Astrocyte of the spinal cord (primary cell): Measurements from ENCODE around the gene KLF12.

Experiments used
- DNase-seq: peaks from one replicate; pipeline ENCODE4 v3.0.0; 2011; ENCODE audit warnings: low read depth, low spot score
- H3K4me3 ChIP-seq: 2 replicates; pipeline ENCODE4 v1.5.1; 2011; ENCODE audit warnings: low read depth, mild to moderate bottlenecking, low read length, moderate library complexity
- in situ Hi-C: cut with HindIII; loops from 2 replicates; pipeline ENCODE4 v1.10.0; 2017; ENCODE audit warnings: low sequenced_read_pairs
- TF ChIP-seq, protein P1 (sequence below): IDR thresholded peaks from 2 replicates; pipeline ENCODE4 v1.5.1; 2012; ENCODE audit warnings: low read depth, mild to moderate bottlenecking, low read length, inconsistent platforms

Gene KLF12

GRCh38 chr13:74115133-74115532 is 19.1 kb downstream of the KLF12 start:
- TF ChIP-seq, protein P1, sequence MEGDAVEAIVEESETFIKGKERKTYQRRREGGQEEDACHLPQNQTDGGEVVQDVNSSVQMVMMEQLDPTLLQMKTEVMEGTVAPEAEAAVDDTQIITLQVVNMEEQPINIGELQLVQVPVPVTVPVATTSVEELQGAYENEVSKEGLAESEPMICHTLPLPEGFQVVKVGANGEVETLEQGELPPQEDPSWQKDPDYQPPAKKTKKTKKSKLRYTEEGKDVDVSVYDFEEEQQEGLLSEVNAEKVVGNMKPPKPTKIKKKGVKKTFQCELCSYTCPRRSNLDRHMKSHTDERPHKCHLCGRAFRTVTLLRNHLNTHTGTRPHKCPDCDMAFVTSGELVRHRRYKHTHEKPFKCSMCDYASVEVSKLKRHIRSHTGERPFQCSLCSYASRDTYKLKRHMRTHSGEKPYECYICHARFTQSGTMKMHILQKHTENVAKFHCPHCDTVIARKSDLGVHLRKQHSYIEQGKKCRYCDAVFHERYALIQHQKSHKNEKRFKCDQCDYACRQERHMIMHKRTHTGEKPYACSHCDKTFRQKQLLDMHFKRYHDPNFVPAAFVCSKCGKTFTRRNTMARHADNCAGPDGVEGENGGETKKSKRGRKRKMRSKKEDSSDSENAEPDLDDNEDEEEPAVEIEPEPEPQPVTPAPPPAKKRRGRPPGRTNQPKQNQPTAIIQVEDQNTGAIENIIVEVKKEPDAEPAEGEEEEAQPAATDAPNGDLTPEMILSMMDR, result no peak
- peak; percentile 85 for DNase-seq
- H3K4me3 ChIP-seq, result no peak overlapping the region
- in situ Hi-C loops, result no loop called here

DNA sequence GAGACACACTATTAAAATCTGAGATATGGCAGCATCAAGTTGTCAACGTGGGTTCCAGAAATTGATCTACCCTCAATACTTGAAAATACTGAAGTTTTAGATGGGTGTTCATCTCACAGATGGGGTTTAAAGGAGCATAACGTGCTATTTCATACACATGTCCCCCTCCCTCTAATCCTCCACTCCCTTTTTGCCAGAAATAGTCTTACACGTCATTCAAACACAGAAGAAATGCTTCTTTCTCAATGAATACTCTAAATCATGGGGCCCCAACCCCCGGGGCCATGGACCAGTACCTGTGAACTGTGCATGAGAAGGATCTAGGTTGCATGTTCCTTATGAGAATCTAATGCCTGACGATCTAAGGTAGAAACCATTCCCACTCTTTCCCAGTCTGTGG is 19.6 kb downstream of the KLF12 start:
- H3K4me3 ChIP-seq, result no peak overlapping the region
- no peak for DNase-seq
- TF ChIP-seq, protein P1, result no peak
- in situ Hi-C loops, result no loop called here

DNA sequence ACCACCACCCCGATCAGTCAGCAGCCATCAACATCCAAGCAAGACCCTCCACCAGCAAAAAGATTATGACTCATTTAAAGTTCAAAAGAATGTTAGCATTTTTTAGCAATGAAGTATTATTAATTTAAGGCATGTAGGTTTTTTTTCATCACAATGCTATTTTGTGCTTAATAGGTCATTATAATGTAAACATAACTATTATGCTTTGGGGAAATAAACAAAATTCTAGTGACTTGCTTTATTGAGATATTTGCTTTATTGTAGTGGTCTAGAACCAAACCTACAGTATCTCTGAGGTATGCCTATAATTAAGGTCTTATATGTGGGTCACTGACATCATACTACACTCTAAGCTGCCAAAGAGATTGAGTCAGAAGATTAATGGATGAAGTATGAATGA is 20.0 kb downstream of the KLF12 start:
- in situ Hi-C loops, result no loop called here
- TF ChIP-seq, protein P1, result no peak
- no peak overlapping the region for H3K4me3 ChIP-seq
- DNase-seq, result peak; percentile 58

DNA sequence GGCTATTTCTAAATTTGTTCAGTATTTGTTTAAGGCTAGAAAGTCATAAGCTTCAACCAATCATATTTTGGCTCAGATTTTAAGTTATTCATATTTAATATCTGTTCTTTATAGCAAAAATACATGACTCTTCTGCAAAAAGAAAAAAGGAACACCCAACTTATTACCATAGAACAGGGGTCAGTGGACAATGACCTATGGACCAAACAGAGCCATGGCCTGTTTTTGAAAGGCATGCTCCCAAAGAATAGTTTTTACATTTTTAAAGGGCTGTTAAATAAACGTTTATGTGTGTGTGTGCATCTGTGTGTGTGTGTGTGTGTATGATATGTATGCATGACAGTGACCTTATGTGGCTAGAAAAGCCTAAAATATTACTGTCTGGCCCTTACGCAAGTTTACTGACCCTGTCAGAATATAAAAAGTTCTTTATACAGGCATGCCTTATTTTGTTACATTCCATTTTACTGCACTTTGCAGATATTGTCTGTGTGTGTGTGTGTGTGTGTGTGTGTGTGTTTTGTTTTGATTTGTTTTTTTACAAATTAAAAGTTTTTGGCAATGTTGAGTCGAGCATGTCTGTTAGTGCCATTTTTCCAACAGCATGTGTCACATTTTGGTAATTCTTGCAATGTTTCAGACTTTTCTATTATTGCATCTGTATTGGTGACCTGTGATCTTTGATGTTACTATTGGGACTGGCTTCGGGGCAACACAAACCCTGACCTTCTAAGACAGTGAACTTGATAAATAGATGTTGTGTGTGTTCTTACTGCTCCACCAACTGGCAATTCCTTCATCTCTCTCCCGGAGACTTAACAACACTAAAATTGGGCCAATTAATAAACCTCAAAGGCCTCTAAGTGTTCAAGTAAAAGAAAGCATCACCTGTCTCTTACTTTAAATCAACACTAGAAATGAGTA is 22.0 kb downstream of the KLF12 start:
- H3K4me3 ChIP-seq, result no peak overlapping the region
- in situ Hi-C loops, result no loop called here
- no peak for DNase-seq
- TF ChIP-seq, protein P1, result no peak

- H3K4me3 ChIP-seq, result no peak overlapping the region
- in situ Hi-C loops, result no loop called here
- DNase-seq, result no peak
- TF ChIP-seq, protein P1, result no peak
Measured at GRCh38 chr13:74111399-74111798, 22.8 kb downstream of the KLF12 start.

- TF ChIP-seq, protein P1, result no peak
Measured at GRCh38 chr13:74110053-74110452, 24.2 kb downstream of the KLF12 start.

More at GRCh38 chr13:74110053-74110452, 24.2 kb downstream of the KLF12 start:
- no peak overlapping the region for H3K4me3 ChIP-seq
- DNase-seq, result no peak
- in situ Hi-C loops, result no loop called here
